Measurements from ENCODE around the gene UQCRQ.
A peak's percentile ranks its signal among the peaks of the same experiment; 100 is the strongest.

Gene UQCRQ

GRCh38 chr5:132866342-132867045, at the start of gene UQCRQ, which contains the start of gene GDF9:
Gene UQCRQ, plus strand, starts transcription at chr5:132866642. Its CDS starts 240 bp downstream, at chr5:132866882.
Gene GDF9, minus strand, starts transcription at chr5:132866469. Its CDS starts 1,936 bp downstream, at chr5:132864533.
- DNase-seq (ENCODE audit: low read depth): peak; percentile 89

GRCh38 chr5:132817011-132817410, 49.4 kb upstream of the UQCRQ start:
- DNase-seq (ENCODE audit: low read depth): no peak

- DNase-seq (ENCODE audit: low read depth): no peak
Measured at GRCh38 chr5:132819468-132819867, 47.0 kb upstream of the UQCRQ start.

- peak; percentile 74 for DNase-seq (ENCODE audit: low read depth)
Measured at GRCh38 chr5:132820162-132820754, 46.2 kb upstream of the UQCRQ start.

- DNase-seq (ENCODE audit: low read depth): no peak
Measured at GRCh38 chr5:132821350-132821749, 45.1 kb upstream of the UQCRQ start.

GRCh38 chr5:132821791-132822190, 44.7 kb upstream of the UQCRQ start:
- no peak for DNase-seq (ENCODE audit: low read depth)

- DNase-seq (ENCODE audit: low read depth): no peak
Measured at GRCh38 chr5:132822650-132823480, 43.6 kb upstream of the UQCRQ start.

GRCh38 chr5:132823481-132824050, 42.9 kb upstream of the UQCRQ start:
- no peak for DNase-seq (ENCODE audit: low read depth)

GRCh38 chr5:132824426-132824825, 42.0 kb upstream of the UQCRQ start:
- DNase-seq (ENCODE audit: low read depth): no peak

- no peak for DNase-seq (ENCODE audit: low read depth)
Measured at GRCh38 chr5:132825033-132825833, 41.2 kb upstream of the UQCRQ start.

GRCh38 chr5:132825834-132826391, 40.5 kb upstream of the UQCRQ start:
- DNase-seq (ENCODE audit: low read depth): no peak

GRCh38 chr5:132826424-132827082, 39.9 kb upstream of the UQCRQ start:
- DNase-seq (ENCODE audit: low read depth): no peak

- DNase-seq (ENCODE audit: low read depth): no peak
Measured at GRCh38 chr5:132827943-132828673, 38.3 kb upstream of the UQCRQ start.

- DNase-seq (ENCODE audit: low read depth): no peak
Measured at GRCh38 chr5:132828846-132829494, 37.5 kb upstream of the UQCRQ start.

GRCh38 chr5:132829742-132830435, 36.6 kb upstream of the UQCRQ start:
- peak; percentile 51 for DNase-seq (ENCODE audit: low read depth)

- no peak for DNase-seq (ENCODE audit: low read depth)
Measured at GRCh38 chr5:132830436-132831094, 35.9 kb upstream of the UQCRQ start, which contains the start of gene SHROOM1. Gene SHROOM1, minus strand, starts transcription at chr5:132830647. Its CDS starts 4,507 bp downstream, at chr5:132826140.

GRCh38 chr5:132831095-132831860, 35.2 kb upstream of the UQCRQ start:
- no peak for DNase-seq (ENCODE audit: low read depth)

All from stimulated activated CD4-positive, alpha-beta T cell treated with anti-CD3 and anti-CD28 coated beads, Interleukin-2, amount 100 ng/mL, for 4 hours (primary cell).